Activated naive CD4-positive, alpha-beta T cell (primary cell): ENCODE measurements around the gene DNAH11.
"Not testable (repeated sequence)": the region's sequence is repeated elsewhere in the genome, so short reads cannot be mapped to it uniquely, and the experiment has no call there.

Source experiments
- DNase-seq, 4 experiments: peaks; one replicate each; lab custom pipeline; 2025; lab: John Stamatoyannopoulos, UW

DNAH11 gene

DNA sequence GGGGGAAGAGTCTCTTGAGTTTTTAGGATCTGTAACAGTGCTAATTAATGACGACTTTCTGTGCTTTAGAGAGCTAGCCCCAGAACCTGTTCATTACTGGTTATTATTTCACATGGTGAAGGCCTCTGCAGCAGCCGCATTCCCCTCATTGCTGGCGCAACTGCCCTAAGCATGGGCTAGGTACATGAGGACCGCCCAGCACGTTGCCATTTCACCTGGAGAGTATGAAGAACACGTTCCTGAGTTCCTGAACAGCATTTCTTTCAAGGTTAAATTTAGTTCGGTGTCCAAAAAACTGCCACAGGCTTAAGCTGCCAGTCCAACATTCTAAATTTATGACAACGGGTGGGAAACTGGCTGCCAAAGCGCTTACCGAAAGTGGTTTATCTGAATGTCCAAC is 177.0 kb downstream of the DNAH11 start:
- no peak for DNase-seq

DNA sequence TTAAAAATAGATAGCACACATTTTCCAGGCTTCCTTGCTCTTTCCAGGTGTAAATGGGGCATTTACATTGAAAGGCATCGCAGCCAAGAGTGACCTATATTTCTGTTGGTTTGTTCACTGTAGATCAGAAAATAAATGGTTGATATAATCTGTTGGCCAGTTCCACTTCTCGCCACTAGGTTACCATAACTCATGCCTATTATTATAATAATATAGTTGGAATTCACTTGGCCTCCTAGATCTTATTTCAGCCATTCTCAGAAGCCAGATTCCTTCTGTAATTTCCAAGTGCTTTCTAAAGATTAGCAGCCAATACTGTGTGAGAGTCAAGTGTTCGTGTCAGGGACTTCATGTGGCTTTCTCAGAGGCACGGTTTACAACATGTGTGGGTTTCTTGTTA is 179.5 kb downstream of the DNAH11 start:
- DNase-seq: no peak

DNA sequence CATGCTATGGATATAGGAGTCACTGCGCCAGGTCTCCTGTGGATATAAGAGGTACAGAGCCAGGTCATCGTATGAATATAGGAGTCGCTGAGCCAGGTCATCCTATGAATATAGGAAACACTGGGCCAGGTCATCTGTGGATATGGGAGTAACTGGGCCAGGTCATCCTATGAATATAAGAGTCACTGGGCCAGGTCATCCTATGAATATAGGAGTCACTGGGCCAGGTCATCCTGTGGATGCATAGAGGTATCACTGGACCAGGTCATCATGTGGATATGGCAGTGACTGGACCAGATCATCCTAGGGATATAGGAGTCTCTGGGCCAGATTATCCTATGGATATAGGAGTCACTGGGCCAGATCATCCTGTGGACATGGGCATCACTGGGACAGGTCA is 181.7 kb downstream of the DNAH11 start:
- DNase-seq: no peak

DNA sequence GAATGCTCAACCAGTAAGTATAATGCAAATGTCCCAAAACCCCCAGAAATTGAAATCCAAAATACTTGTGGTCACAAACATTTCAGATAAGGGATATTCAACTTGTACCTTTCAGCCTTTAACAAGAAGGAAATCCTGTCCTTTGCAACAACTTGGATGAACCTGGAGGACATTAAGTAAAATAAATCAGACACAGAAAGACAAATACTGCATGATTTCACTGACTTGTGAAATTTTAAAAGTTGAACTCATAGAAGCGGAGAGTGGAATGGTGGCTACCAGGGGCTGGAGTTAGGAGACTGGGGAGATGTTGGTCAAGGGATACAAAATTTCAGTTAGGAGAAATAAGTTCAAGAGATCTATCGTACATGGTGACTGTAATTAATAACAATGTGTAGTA is 187.6 kb downstream of the DNAH11 start:
- no peak for DNase-seq

DNA sequence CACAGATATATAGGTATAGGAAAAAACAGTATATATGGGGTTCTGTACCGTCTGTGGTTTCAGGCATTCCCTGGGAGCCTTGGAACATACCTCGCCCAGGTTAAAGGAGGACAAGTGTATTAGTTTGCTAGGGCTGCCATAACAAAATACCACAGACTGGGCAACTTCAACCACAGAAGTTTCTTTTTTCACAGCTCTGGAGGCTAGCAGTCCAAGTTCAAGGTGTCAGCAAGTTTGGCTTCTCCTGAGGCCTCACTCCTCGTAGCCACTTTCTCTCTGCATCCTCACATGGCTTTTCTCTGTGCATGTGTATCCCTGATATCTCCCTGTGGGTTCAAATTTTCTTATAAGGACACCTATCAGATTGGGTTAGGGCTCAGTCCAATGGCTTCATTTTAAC is 189.1 kb downstream of the DNAH11 start:
- no peak for DNase-seq

DNA sequence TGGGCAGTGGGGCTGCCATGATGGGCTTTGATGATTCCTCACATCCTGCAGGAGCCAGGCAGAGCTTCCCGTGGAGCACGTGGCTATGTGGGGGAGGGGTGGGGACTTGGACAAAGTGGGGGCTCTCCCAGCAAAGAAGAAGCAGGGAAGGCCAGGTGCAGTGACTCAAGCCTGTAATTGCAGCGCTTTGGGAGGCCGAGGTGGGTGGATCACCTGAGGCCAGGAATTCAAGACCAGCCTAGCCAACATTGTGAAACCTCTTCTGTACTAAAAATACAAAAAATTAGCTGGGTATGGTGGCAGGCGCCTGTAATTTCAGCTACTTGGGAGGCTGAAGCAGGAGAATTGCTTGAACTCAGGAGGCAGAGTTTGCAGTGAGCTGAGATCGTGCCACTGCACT is 190.1 kb downstream of the DNAH11 start:
- not testable (repeated sequence) for DNase-seq

DNA sequence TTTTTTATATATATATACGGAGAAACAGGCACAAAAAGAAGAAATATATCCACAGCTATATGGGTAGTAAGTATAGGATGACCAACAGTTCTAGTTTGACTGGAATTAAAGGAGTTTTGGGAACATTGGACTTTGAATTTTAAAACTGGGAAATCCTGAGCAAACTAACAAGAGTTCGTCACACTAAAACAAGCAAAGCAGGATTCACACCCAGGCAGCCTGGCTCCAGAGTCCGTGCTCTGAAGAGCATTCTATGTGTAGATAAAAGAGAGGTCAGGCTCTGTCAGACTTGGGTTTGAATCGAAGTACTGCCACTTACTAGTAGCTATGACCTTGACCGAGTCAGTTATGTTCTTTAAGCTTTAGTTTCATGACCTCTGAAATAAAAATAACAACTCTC is 191.0 kb downstream of the DNAH11 start:
- no peak for DNase-seq

DNA sequence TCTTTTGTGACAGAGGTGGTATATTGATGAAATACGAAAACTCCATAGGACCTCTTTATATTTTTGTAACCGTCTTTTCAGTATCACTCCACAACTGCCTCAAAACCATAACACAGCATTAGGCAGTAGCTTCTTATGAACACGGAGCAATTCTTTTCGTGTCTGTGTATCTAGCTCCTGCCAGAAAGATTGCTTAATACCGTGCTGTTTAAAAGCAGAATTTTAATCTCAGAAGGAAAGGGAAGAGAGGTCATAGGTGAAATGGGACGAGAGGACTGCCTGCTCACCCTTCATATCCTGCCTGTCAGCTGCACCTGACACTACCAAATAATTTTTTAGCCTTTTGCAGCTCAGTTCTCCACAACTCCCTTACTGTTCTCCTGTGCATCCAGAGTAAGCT is 200.7 kb downstream of the DNAH11 start:
- DNase-seq: no peak

DNA sequence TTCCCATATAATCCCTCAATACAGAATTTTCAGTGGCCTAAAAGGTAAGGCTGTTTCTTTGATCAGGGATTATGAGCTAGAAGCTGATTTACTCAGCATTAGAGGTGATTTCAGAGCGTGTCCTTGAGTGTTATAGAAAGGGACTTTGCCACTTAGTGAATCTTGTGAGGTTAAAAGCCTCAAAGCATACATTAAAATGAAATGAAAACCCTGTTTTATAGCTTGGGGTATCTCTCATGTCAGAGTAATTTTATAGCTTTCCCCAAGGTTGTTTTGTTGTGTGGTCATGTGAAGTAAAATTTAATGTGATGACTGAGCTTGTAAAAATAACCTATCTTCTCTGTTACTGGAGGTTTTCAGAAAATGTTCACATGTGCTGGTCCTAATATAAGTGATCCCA is 204.1 kb downstream of the DNAH11 start:
- no peak for DNase-seq

DNA sequence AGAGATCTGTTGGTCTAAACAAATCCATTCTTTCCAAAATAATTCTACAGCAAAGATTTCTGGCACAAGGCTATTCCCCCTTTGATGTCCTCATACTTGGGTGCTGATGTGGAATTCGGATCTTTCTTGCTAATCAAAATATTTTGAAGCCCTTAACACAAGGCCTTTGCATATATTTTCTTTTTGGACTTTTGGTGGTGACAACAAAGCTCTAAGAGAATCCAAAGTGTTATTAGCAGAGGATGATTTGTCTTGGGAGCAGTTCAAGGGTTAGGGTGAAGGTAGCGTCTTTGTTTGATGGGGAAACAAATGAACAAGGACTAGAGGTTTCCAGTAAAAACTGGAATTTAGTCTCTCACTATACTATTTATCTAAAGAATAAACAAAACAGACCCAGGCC is 205.0 kb downstream of the DNAH11 start:
- no peak for DNase-seq

DNA sequence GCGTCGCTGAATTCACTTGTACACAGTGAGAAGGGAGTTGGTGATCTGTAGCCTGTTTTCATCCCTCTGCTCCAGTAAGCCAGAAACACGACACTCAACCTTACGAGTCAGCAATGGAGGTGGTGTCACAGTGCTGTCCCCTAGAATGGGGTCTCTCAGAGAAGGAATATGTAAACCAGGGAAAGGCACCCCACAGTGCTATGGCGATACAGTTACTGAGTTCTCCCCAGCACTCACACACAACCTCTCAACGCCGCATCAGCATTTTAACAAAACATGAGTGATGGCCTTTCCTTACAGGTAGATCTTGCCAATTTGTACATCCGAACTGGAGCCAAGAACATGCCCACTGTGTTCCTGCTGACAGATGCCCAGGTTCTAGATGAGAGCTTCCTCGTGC is 206.5 kb downstream of the DNAH11 start:
- no peak for DNase-seq

DNA sequence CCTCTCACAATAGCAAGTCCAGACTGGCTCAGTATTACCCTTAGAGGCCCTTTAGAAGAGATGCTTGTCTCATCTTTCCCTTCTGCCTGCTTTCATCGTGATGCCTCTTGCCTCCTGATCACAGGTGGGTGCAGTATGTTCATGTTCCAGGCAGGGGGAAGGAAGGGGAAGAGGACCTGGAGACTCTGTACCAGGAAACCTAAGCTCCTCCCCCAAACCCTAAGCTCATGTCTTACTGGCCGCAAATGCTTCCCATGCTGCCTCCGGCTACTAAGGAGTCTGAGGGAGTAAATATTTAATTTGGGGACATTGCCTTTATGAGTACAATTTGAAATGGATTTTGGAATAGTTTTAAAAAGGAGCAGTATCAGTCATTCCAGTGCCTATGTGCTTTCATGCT is 210.2 kb downstream of the DNAH11 start:
- no peak for DNase-seq

DNA sequence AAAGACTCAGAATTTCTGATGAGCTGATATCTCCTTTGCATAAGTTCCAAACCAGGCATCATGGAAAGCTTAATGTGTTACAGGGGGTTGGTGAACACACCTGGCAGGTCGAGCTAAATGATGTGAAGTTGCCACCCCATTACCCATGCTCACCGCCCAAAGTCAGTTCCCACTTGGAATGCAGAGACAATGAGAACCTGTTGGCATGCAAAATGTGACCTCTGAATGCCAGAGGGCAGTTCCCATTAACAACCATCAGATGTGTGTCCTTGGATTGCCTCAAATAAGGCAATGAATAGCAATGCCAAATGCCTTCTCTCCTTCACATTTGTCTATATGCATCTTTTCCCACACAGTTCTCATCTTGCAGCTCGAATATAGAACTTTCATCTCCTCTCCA is 212.1 kb downstream of the DNAH11 start:
- DNase-seq: no peak

DNA sequence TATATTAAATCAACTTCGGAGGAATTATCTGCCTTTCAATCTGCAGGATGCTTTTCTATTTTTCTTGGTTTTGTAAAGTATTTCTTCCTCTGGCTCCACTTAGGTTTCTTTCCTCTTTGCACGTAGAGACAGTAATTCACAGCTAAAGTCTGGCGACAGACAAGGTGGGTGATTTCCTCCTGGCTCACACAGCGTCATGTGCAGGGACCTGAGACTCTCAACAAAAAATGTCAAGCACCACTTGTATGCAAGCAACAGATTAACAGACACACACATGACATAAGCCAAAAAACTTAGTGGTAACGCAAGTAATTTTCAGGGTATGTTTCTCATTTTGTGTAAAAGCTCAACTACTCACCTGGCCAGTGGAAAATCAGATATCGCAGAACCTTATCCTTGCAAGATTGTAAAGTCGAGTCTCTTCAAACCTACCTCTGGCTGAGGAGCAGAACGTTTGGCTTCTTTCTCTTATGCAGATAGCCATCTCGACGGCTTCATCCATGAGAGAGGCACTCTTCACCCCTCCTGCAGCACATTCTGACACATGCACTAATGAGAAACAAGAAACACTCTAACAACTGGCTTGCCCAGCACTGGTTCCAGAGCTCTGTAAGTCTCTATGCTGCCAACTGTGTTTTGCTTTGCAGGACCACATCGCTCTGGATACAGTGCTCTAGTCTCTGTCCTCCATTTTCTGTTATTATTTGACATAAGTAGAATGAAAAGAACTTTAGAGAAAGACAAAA is 214.9 kb downstream of the DNAH11 start:
- no peak for DNase-seq

DNA sequence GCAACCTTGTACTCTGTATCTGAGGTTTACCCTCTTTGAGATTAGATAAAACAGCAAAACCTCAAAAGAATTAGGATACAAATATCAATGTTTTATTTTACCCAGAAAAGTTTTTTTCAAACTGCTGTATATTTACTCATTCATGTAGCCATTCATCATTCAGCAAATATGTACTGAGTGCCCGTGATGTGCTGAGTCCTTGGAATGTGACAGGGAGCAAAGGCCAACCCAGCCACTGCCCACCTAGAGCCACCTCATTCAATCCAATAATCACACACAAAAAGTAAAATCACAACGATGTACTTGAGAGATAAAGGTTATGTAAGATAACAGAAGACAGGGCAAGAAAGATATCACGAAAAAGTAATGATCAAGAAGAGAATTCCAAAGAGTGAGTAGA is 215.4 kb downstream of the DNAH11 start:
- DNase-seq: no peak

DNA sequence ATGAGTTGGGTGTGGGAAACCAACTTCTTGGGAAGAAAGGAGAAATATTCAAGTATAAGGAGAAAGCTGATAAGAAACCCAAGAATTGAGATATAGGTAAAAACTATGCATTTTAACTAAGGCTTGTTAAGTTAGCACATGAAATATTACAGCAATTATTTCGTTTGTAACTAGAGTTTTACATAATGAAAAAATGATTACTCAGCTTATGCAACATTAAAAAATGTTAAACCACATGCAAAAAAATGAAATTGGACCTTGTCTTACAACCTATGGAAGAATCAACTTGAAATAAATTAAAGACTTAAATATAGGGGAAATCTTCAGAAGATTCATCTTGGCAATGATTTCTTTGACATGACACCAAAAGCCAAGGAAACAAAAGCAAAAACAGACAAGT is 219.6 kb downstream of the DNAH11 start:
- DNase-seq: no peak

DNA sequence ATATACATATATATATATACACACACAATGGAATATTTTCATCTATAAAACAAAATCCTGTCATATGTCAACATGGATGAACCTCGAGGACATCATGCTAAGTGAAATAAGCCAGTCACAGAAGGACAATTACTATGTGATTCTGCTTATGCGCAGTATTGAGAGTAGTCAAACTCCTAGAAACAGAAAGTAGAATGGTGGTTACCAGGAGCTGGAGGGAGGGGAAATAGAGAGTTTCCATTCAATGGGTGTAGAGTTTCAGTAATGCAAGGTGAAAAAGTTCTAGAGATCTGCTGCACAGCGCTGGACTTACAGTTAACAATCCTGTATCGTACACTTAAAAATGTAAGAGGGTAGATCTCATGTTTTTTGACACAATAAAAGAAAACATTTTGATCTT is 221.0 kb downstream of the DNAH11 start:
- DNase-seq: no peak

DNA sequence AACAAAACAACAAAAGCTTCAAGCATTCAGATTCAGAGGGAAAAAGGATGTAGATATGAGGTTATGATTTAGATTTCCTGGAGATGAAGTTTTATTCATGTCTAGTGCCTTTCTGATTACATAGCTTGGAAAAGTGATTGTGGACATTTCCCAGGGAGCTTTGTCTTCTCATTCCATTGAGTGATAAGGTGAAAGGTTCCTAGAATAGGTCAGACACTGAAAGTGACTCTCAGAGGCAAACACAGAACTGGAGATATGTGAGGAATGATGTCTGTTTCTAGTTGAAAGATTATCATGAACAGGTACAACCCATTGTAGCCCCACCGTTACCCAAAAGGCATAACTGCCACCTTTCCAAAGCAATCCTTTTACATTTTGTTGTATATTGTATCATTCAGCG is 223.4 kb downstream of the DNAH11 start:
- DNase-seq: no peak

DNA sequence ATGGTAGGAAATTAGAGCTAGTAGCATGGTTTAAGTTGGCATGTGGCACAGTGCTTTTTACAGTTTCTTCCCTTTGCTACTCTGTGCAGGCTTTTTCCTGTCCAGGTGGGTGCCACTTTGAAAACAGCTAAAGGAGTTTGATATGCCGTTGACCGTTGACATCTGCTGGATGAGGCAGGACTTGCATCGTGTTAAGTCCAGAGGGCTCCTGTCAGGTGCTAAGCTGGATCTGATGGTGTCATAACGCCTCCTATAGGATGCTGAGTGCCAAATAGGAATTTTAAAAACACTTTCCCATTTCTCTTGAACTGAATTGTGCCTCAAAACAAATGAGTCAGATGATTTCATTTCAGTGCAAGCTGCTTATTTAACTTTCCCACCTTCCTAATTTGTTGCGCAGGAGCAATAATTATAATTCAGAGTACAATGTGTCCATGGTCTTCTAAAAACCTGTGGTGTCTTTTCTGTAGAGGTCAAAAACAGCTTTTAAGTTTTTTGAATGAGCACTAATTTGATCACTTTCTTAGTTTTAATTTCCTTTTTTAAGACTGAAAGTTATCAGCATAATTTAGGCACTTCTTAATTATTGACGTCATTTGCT is 224.6 kb downstream of the DNAH11 start:
- DNase-seq: no peak

DNA sequence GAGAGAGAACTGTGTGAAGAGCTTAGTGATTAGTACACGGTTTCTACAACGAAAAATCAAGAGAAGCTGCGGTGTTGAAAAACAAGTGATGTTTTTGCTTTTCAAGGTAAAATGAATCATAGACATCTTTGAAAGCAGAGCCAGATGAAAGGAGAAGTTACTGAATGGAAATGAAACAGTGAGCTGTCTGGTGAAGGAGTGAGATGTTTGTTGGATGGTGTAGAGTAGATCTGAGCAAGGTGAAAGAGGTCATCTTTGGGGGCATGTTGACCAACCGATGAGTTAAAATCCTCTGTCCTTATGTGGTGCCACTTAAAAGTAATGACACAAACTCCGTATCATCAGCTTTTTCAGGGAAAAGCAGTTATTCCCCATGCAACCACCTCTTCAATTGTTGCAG is 225.4 kb downstream of the DNAH11 start:
- DNase-seq: no peak

DNA sequence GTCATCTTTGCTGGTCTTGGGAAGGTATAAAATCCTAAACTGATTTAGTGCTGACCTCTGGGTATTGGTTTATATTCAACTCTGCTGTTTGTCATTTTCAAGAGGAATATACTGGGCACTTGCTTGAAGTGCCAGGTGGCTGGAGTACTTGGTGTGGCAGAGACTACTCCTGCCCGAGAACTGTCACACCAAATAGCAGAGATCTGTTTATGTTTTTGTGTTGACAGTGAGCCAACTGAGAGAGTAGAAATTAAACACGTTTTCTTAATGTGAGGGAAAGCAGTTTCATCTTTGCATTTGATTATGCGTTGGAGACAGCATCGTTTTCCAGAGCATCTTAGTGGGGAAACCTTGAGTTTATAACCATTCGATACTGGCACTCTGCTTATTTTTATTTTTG is 228.4 kb downstream of the DNAH11 start:
- DNase-seq: no peak

DNA sequence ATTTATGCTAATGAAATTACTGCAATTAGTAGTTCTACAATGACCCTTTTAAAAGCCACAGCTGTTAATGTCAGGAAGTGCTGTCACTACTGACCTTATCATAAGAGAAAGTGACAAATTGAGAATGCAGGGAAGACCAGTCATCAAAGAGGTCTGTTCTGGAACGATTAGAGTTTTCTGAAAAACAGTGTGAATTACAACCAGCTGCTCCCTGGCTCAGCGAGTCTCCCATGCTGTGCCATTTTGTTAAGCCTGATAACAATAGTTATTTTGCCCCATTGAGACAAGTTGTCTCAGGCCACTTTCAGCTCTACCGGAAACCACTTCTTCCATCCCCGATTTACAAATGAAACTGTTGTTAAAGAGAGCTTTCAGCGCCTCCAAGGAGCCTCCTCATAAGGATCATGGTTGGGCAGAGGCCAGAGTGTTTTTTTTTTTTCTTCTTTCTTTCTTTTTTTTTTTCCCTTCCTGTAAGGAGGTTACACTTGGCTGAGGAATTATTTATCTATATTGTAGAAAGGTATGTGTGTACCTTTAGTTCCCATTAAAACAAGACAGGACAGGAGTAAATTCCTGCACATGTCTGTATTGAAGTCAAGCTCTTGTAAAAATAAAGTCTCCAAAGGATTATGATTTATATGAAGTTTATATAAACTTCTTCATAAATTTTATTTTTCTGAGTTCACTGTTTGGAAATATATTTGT is 229.2 kb downstream of the DNAH11 start:
- no peak for DNase-seq

DNA sequence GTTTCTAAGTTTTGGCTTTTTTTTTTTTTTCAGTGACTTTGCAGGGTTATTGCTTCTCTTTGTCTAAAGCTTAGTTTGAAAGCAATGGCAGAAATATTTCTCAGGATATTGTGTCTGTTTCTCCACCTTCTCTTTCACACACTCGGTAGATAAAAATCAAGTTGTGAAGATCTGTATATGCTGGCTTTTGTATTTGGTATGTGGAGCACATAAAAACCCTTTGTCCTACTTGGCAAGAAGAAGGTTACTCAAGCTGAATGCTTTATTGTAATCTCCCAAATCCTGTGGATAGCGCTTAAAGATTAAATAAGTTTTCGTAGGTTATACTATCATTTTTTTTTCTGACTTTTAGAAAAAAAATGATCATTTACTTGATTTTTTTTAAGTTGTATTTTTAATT is 230.5 kb downstream of the DNAH11 start:
- no peak for DNase-seq

DNA sequence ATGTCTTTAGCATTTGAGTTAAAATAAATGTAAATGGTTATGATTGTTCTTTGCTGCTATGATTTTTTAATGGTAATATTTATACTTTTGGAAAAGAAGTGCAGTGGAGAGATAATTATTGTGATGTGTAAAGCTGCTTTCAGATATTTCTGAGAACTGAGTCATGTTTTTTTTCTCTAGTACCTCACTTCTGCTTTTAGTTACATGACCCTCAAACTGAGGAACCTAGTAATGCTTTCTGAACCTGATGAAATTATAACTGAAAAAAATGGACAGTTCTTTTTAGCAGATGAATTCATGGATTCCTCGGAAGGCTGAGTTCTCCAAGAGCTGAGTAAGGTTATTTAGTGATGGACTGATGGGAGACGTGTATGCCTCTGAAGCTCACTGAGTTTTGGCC is 235.1 kb downstream of the DNAH11 start:
- DNase-seq: no peak
